GM18498 (cell line): ENCODE data around the gene DAZAP1.

Experiments
- ATAC-seq: cut with Tn5 transposase; IDR thresholded peaks from one replicate; pipeline ENCODE4 v1.9.1; 2021; ENCODE audit warnings: mild to moderate bottlenecking, moderate library complexity; ENCODE audit not compliant: unreplicated experiment

DAZAP1 gene

DNA sequence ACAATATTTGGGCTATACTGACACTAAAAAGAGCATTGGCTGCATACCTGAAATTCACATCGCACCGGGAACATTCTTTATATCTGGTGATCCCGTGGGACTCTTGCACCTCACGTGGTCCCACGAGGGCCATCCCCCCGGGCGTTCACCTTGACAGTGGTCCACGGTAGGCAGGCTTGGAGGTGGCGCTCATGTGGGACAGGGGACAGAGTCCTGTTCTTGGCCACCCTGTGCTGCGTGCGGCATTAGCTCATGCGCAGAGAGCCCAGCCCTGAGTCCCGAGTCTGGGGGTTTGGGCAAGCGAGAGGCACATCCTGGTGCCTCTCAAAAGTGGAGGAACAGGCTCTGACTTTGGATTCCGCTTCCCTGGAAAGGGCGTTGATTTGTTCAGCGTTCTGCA lies 13.5 kb upstream of the DAZAP1 start:
- ATAC-seq, result no peak

DNA sequence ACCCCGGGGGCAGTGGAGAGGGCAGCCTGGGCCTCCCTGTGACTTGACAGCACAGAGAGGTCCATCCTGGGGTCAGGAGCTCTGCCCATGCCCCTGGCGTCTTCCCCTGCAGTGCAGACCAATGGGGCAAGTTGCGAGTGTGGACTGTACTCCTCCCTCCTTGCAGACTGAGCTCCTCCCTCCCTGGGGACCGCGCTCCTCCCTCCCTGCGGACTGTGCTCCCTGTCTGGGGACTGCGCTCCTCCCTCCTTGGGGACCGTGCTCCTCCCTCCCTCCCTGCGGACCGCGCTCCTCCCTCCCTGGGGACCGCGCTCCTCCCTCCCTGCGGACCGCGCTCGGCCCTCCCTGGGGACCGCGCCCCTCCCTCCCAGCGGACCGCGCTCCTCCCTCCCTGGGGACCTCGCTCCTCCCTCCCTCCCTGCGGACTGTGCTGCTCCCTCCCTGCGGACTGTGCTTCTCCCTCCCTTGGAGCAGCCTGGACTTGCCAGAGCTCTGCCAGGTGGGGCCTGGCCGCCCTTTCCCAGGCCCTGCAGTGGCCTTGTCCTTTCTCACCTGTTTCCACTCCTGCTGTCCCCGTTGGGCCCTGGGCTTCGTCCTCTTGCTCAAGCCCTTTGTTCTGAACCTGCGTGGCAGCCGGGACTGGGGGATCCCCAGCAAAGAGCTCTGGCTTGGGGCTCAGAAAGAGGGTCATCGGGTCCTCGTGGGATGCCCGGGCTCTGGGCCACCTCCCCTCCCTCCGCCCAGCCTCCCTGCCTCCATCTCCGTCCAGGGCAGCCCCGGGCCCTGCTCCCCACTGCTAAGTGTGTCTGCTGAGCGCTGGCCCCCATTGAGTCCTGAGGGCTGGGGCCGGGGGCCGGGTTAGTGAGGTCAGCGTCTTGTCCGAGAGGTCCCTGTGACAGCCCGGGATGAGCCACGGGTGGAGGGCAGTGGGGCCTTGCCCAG lies 12.9 kb upstream of the DAZAP1 start:
- no peak for ATAC-seq

DNA sequence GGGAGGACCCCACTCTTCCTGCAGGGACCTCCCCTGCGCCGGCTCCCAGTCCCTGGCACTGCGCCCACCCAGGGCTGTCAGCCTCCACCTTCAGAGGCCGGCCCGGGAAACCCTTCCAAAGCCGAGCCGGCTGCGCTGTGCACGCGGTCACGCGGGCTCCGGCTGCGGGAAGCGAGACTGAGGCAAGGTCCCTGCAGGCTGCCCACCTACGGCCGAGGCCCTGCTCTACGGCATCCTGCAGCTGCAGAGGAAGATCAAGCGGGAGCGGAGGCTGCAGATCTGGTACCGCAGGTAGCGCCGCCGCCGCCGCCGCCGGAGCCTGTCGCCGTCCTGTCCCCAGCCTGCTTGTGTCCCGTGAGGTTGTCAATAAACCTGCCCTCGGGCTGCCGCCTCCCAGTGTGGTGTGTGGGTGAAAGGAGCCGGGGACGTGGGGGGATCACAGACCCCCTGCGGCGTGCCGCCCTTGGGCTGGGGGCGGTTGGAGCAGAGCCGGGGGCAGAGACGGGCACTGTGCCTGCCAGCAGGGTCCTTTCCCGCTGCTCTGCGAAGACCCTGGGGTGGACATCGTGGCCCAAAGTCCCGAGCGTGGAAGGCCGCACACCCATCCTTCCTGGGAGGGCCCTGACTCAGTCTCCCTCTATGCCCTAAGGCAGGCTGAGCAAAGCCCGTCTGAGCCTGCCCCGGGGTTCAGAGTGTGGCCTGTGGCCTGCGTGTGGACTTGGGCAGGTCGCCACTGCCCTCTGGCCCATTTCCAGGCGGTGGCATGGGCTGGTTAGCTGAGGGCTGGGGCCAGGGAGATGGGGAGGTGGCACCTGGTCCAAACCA lies 12.0 kb upstream of the DAZAP1 start:
- ATAC-seq, result no peak

DNA sequence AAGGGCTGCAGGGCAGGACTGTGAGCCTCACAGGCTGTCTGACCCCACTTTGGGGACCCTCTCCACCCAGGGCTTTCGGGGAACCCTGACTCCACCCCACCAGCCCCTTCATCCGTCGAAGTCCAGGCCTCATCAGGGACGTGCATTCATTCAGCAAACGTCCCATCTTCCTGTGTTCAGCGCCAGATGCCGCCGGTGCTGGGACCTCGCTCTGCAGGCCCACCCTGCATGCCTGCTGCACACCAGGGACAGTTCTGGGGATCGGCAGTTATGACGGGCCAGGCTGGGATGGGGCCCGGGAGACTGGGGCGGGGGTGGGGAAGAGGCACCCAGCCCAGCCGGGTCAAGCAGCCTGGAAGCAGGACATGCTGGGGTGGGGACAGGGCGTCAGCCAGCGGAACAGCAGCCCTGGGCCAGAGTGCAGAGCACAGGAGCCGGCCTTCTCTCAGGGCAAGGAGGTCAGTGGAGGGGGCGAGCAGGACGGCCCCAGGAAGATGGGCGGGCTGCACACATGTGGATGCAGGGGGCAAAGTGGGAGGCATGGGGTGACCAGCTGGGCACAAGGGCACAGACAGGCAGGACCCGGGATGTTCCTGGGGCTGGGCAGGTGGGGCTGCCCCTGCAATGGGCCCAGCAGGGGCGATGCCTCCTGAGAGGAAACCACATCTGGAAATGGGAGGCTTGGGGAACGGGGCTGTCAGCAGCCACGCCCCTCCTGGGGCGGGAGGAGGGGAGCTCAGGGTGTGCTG lies 11.2 kb upstream of the DAZAP1 start:
- no peak for ATAC-seq

DNA sequence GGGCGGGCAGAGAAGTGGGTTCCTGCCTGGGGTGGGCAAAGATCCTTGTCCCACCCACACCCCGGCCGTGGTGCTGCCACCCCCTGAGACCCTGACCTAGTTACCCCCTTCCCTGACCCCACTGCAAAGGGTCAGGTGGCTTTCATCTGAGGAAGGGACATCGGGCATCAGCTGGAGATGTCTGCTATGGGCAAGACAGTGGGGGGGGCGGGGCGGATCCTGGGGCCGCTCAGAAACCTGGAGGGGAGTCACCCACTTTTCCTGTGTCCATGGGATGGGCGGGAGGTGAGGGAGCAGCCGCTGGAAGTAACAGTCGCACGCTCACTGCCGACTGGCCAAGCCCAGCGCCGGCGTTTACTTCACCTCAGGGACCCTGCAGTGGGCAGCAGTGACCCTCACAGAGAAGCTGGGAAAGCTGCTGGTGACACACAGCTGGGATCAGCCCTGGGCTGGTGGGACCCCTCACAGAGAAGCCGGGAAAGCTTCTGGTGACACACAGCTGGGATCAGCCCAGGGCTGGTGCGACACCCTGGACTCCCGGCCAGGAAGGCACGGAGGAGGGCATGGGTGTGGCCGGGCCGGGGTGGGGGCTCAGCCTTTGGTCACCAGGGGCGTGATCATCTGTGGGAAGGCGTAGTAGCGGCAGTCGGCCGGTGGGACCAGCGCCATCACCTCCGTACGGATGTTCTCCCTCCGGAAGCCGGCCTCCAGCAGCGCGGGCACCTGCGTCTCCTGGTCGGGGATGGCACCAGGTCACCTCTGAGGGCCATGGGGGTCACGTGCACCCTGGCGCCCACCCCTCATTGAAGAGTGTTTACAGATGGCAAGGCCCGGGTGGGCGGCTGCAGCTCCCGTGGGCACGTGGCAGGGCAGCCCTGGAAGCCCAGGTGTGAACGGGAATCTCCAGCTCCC lies 10.4 kb upstream of the DAZAP1 start:
- ATAC-seq, result no peak

GRCh38 chr19:1397838-1398237 lies 9.5 kb upstream of the DAZAP1 start:
- no peak for ATAC-seq

- ATAC-seq, result no peak
These were observed 8.3 kb upstream of the DAZAP1 start for GRCh38 chr19:1399079-1399478.

DNA sequence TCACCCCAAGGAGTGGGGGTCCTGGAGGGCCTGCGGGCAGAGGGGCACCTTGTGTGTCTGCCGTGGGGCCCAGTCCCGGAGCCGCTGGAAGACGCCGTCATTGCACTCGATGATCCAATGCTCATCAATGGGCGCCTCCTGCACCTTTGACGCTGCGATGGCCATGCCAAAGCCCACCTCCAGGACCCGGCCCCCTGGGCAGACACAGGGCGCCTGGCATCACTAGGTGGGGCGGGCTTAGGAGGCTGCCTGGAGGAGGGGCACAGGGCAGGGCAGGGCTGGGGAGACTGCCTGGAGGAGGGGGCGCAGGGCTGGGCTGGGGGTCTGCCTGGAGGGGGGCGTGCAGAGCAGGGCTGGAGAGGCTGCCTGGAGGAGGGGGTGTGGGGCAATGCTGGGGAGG lies 7.6 kb upstream of the DAZAP1 start:
- no peak for ATAC-seq

DNA sequence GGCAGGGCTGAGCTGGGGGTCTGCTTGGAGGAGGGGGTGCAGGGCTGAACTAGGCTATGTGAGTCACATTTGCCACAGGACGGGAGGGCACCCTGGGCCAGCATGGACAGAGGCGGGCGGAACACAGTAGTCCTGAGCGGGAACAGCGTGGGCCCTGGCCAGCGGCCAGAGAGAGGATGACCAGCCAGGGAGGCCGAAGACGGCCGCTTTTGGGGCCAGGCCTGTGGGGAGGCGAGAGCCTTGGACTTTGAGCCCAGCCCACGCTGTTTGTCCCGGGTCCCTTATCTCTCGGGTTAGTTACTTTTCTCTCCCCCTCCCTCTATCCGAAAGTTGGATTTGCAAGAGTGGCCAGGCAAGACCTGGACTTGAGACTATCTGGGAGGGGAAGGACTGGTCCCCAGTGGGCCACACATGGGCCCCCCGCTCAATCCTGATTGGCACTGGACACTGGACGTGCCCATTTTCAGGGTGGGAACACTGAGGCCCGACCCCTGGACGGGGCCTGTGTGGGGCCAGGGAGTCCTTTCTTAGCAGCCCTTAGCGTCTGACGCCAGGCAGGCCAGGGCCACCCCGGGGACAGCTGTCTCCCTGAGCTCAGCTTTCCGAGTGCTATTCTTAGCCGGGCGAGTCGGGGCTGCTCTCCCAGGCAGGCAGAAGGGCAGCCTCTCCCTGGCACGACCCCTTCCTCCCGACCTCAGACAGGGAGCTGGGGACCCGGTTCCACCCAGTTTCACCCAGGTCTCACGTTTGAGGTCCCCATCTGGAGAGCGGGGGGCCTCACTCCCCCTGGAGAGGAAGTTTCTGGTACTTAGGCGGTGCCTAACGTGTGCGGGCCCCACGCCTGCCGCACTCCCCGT lies 6.9 kb upstream of the DAZAP1 start:
- no peak for ATAC-seq

DNA sequence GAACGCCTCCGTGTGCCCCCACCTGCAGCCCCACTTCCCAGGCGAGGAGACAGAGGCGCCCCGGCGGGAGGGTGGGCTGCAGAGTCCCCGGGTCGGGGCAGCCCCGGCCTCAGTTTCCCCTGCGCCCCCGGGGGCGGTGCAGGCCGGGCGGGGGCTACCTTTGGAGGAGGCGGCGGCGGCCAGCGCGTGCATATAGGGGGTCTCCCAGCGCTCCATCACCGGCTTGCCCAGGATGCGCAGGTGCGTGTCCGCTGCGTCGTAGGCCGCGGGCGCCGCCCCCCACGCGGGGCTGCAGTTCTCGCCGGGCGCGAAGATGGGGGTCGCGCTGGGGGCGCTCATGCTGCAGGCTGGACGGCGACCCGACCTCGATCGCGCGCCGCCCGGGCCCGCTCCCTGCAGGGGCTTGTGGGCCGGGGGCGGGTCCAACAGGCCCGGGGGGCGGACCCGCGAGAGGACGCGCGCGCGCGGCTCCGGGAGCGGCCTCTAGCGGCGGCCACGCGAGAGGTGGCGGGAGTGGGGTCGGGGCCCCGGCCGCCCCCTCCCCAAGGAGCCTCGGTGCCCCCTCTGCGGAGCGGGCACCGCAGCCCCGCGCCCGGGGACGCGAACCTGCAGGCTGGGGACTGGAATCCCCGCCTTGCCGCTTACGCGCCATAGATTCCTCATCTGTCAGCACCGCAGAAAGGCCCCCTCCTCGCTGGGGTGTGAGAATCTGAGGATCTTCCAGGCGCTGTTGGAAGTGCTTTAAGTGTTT lies 6.1 kb upstream of the DAZAP1 start, which contains the start of gene GAMT:
TSS of gene GAMT (minus strand) at position 405 of the 751 bp plus-strand sequence. CDS start at position 339, 66 bp downstream.
- ATAC-seq, result no peak

DNA sequence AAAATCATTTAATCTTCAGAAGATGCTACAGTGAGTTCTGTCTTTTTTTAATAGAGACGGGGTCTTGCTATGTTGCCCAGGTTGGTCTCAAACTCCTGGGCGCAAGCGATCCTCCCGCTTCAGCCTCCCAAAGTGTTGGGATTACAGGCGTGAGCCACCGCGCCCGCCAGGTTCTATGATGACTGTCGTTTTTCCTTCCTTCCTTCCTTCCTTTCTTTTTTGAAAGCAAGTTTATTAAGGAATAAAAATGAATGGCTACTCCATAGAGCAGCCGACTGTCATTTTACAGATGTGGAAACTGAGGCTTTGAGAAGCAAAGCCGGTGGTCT lies 5.5 kb upstream of the DAZAP1 start:
- ATAC-seq, result no peak

GRCh38 chr19:1402411-1403070 lies 4.8 kb upstream of the DAZAP1 start:
- no peak for ATAC-seq

- ATAC-seq, result peak; percentile 77
These were observed 435 bp upstream of the DAZAP1 start for GRCh38 chr19:1406774-1407527.

DNA sequence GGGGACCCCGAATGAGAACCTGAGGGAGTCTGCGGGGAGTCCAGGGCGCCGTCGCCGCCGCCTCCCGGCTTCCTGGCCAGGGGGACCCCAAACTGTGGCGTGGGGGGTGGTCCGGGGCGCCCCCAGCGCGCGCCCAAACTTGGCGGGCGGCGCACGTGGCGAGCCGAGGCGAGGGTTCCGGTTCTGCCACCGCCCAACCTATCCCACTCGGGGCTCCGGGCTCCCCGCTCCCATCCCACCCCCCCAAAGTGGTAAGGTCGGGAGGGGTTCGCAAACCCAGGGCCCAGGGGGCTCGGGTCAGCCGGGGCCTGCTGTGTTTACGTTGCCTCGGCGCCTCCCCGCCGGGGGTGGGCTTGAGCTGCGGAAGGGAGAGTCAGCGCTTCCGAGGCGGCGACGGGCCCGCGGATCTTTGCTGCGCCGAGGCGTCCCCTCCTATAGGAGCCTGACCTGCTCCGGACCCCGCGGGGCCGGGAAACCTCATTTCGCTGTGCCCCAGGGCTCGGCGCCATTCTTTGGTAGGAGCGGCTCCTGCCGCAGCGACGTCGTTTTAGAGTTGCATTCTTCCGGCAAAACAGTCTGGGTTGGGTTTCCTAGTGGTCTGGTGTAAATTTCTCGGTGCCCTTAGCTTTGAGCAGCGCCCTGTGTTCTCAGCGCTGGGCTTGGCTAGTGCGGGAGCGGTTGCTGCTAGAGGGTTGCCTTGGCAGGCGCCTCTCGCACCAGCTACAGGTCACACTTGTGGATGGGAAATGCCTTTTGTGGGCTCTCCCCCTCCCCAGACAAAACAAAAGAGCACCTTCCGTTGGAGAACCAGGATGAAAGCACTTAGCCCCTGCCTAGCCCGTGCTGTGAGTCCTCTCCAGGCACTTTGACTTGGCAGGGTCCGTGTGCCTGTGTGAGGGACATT lies 1.2 kb downstream of the DAZAP1 start:
- ATAC-seq, result no peak

- ATAC-seq, result no peak
These were observed 2.0 kb downstream of the DAZAP1 start for GRCh38 chr19:1409204-1410005.
